Body of pancreas (tissue), 4 donors: ENCODE measurements around the gene TPSB2. TPM values are rescaled to one million over a fixed set of nuclear protein-coding genes. Genes with fewer than 3 reads are reported as not detected.
A peak's percentile ranks its signal among the peaks of the same experiment; 100 is the strongest.
"Not testable (repeated sequence)": the region's sequence is repeated elsewhere in the genome, so short reads cannot be mapped to it uniquely, and the experiment has no call there.

ENCODE experiments used
- ATAC-seq: fragments of 150-250 bp; one replicate; pipeline ENCODE4 v1.9.1; 2016
- DNase-seq, 4 donors: peaks; one replicate each; pipeline ENCODE4 v3.0.0-alpha.2; 2019
- H3K27ac ChIP-seq, 4 donors: fragments of 200-600 bp; sonication (generic); 1 replicate in 3 of 4; 2 replicates in 1 of 4; pipeline versions ENCODE4 v1.5.1 to v1.6.1; 2016 to 2019; ENCODE audit warnings: mild to moderate bottlenecking in 1 of 4, mixed read lengths in 1 of 4, moderate library complexity in 1 of 4
- H3K27me3 ChIP-seq, 2 donors: fragments of 200-600 bp; sonication (generic); one replicate each; pipeline ENCODE4 v1.6.0; 2016; ENCODE audit warnings: mild to moderate bottlenecking in 1 of 2
- H3K36me3 ChIP-seq, 2 donors: fragments of 200-600 bp; sonication (generic); replicated peaks in 1 of 2; 2 replicates each; pipeline ENCODE4 v1.5.1; 2016; ENCODE audit warnings: low read depth in 2 of 2; ENCODE audit not compliant: insufficient read depth in 1 of 2
- H3K4me1 ChIP-seq: fragments of 200-600 bp; sonication (generic); one replicate; pipeline ENCODE4 v1.6.0; 2016
- H3K4me3 ChIP-seq, 2 donors: fragments of 200-600 bp; sonication (generic); 1 replicate in 1 of 2; 2 replicates in 1 of 2; pipeline ENCODE4 v1.5.1; 2016 to 2019
- H3K9me3 ChIP-seq, 3 donors: fragments of 200-600 bp; sonication (generic); 1 replicate in 2 of 3; 2 replicates in 1 of 3; pipeline ENCODE4 v1.5.1; 2016
- POLR2A ChIP-seq, 3 donors: fragments of 450-650 bp; IDR thresholded peaks; one replicate each; pipeline ENCODE4 v1.6.1; 2016; ENCODE audit warnings: antibody characterized with exemption in 3 of 3, mild to moderate bottlenecking in 2 of 3
- WGBS, 2 donors: methylation state at CpG; one replicate each; pipeline ENCODE4 v1.1.5; 2017; 5-methylcytosine and 5-hydroxymethylcytosine counted together
- intact Hi-C: fragments of 100-400 bp; cut with DNase I; formaldehyde crosslinking; loops from one replicate; pipeline ENCODE4 v1.15.1; 2023
- total RNA-seq, 2 donors: library from RNA; depleted of rRNA; stranded (reverse); fragments of >200 nt; gene quantifications; one replicate each; pipeline ENCODE4 v1.1.0, GENCODE V29; 2016
- TF ChIP-seq, protein P1 (sequence below), 7 experiments: fragments of 450-650 bp in 4 of 7; fragments of 200-600 bp in 3 of 7; sonication (generic) in 3 of 7; IDR thresholded peaks; one replicate each; pipeline ENCODE4 v1.5.1; 2016 to 2019; ENCODE audit warnings: antibody characterized with exemption in 7 of 7

The TPSB2 gene
- total RNA-seq, 2 donors from 2014 or later = 4.4 to 21.8 TPM

DNA sequence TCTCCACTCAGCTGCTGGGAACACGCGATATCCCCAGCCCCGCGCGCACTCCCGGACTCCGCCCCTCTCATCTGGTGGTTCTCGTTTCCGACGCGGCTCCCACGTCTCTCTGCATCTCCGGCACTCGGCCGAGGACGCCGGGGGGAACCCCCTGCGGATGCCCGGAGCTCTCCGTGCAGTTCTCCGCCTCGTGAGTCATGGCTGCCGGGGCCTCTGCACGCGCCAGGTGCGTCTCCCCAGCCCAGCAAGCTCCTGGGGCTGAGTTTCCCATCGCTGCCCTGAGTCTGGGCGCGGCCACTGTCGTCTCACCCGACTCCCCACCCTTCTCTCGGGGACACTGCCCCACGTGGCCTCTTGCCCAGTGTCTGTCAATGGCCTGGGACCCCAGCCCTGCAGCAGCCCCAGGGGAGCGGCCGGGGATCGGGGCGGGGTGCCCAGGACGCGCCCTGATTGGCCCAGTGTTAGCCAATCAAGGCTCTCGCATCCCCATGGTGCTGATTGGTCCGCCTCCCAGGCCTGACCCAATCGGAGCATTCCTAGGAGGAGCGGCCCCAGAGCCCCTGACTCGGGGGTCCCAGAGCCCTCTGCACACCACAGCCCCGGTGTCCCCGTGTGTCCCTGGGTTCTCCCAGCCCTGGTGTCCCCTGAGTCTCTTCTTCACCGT, 23.8 kb upstream of the TPSB2 start:
- H3K27ac ChIP-seq, intact Hi-C loops, H3K4me3 ChIP-seq, ATAC-seq, H3K9me3 ChIP-seq, H3K36me3 ChIP-seq, H3K27me3 ChIP-seq, DNase-seq, H3K4me1 ChIP-seq: not testable (repeated sequence)
- no CpG with 5 or more reads among the region's 47 CpGs for WGBS, 2 donors

DNA sequence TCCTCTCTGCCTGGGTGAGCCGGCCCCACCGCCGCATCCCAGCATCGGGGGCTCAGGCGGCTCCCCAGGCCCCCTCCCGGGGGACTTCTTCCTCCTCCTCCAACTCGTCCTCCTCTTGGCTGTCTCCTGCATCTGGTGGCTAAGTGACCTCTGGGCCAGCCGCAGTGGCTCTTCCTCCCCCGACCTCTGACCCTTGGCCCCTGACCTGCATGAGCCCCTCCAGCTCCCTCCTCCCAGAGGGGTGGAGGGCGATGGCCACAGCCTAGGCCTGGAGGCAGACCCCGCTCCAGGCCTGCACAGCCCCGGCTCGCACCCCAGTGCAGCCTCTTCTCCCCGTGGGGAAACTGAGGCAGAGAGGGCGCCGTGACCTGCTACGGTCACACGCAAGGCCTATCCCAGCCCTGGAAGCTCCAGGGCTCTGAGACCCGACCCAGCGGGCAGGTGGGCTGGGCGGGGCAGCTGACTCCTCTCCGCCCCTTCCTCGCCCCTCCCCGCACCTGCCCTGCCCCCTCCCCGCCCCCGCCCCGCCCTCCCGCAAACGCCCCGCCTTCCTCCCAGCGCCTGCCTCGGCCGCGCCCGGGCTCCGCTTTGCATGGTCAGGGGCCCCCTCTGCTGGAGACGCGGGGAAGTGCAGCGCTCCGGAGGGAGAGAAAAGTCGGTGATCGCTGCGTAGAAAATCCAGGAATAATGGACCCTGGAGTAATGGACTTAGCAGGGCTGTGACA, 19.2 kb upstream of the TPSB2 start:
- H3K36me3 ChIP-seq, H3K27ac ChIP-seq, H3K27me3 ChIP-seq, H3K4me1 ChIP-seq, H3K9me3 ChIP-seq, DNase-seq, intact Hi-C loops, H3K4me3 ChIP-seq: not testable (repeated sequence)
- WGBS, 2 donors = no CpG with 5 or more reads among the region's 43 CpGs
- ATAC-seq = peak; percentile 87

DNA sequence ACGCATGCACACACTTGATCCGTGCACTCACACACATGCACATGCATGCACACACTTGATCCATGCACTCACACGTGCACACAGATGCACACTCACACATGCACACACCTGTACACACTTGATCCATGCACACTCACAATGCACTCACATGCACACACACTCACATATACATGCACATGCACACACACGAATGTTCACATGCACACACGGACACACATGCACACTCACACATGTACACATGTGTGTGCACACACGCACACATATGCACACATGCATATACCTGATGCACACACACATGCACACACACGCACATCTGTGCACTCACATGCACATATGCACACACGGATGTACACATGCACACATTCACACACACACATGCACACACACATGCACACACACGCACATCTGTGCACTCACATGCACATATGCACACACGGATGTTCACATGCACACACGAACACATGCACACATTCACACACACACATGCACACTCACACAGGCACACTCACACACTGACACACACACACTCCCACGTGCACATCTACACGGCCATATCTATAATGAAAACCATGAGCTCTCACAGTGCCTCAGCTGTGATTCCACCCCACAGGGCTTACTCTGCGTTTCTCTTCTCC, 18.0 kb upstream of the TPSB2 start:
- intact Hi-C loops, H3K4me3 ChIP-seq, H3K4me1 ChIP-seq, H3K27ac ChIP-seq, DNase-seq, H3K36me3 ChIP-seq, H3K9me3 ChIP-seq, H3K27me3 ChIP-seq, ATAC-seq: not testable (repeated sequence)
- WGBS, 2 donors = 56 to 64% methylated on average over 14 of the region's 14 CpGs
- TF ChIP-seq, protein P1, sequence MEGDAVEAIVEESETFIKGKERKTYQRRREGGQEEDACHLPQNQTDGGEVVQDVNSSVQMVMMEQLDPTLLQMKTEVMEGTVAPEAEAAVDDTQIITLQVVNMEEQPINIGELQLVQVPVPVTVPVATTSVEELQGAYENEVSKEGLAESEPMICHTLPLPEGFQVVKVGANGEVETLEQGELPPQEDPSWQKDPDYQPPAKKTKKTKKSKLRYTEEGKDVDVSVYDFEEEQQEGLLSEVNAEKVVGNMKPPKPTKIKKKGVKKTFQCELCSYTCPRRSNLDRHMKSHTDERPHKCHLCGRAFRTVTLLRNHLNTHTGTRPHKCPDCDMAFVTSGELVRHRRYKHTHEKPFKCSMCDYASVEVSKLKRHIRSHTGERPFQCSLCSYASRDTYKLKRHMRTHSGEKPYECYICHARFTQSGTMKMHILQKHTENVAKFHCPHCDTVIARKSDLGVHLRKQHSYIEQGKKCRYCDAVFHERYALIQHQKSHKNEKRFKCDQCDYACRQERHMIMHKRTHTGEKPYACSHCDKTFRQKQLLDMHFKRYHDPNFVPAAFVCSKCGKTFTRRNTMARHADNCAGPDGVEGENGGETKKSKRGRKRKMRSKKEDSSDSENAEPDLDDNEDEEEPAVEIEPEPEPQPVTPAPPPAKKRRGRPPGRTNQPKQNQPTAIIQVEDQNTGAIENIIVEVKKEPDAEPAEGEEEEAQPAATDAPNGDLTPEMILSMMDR (IDR thresholded peaks at IDR 0.05) = peak in 1 of 7 experiments; percentile 9

DNA sequence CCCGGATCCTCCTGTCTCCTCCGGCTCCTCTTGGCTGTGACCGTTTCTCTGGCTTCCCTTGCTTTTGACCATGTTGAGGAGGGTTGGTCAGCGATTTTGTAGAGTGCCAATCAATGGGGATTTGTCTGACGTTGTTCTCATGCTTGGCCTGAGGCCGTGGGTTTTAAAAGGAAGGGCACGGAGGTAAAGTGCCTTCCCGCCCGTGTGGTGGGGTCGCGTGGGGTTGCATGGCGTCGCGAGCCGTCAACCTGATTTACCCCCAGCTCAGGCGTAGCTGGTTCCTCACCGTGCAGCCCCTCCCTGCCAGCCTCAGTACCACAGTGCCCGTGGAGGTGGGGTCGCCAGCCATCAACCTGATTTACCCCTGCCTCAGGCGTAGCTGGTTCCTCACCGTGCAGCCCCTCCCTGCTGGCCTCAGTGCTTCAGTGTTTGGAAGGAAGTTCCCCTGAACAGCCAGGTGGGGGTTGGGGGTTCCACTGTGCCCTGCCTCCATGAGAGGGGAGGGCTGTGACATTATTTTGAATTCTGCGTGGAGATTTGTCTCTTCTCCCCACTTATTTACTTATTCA, 15.6 kb upstream of the TPSB2 start:
- no peak for TF ChIP-seq POLR2A (IDR thresholded peaks at IDR 0.05)
- TF ChIP-seq, protein P1 (IDR thresholded peaks at IDR 0.05) = no peak
- no peak for ATAC-seq
- Histone ChIP-seq H3K36me3 (no peaks in the 10 kb centered on the region), H3K9me3 (no peaks in the 10 kb centered on the region), H3K27me3 (no peaks in the 10 kb centered on the region), H3K27ac (no peak overlapping the region), H3K4me1 (peaks cover 9% of the 10 kb centered on the region), H3K4me3 (no peak overlapping the region)
- no peak for DNase-seq
- 46 to 64% methylated on average over 21 to 22 of the region's 22 CpGs for WGBS, 2 donors
- intact Hi-C loops = no loop called here

DNA sequence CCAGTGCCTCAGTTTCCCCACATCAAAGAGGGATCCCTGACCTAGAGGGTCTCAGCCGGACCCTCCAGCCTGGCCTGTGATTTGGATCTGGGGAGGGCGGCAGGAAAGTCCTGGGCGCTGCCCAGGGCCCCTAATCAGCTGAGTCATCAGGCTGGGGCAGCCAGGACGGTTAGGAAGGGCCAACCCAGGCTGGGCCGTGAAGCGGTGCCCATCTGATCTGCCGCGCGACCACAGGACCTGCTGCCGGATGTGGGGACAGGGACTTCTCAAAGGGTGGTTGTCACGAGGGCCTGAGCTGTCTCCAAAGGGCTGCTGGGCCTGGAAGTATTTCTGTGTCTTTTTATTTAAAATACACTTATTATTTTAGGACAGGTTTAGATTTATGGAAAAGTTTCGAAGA, 14.9 kb upstream of the TPSB2 start:
- DNase-seq = peak in 1 of 4 donors; percentile 13
- intact Hi-C loops = no loop called here
- ATAC-seq = no peak
- TF ChIP-seq, protein P1 (IDR thresholded peaks at IDR 0.05) = no peak
- no peak for TF ChIP-seq POLR2A (IDR thresholded peaks at IDR 0.05)
- Histone ChIP-seq H3K4me1 (peaks cover 9% of the 10 kb centered on the region), H3K9me3 (no peaks in the 10 kb centered on the region), H3K4me3 (no peak overlapping the region), H3K27ac (no peak overlapping the region), H3K27me3 (no peaks in the 10 kb centered on the region), H3K36me3 (no peaks in the 10 kb centered on the region)
- 54 to 86% methylated on average over 3 to 12 of the region's 12 CpGs for WGBS, 2 donors

DNA sequence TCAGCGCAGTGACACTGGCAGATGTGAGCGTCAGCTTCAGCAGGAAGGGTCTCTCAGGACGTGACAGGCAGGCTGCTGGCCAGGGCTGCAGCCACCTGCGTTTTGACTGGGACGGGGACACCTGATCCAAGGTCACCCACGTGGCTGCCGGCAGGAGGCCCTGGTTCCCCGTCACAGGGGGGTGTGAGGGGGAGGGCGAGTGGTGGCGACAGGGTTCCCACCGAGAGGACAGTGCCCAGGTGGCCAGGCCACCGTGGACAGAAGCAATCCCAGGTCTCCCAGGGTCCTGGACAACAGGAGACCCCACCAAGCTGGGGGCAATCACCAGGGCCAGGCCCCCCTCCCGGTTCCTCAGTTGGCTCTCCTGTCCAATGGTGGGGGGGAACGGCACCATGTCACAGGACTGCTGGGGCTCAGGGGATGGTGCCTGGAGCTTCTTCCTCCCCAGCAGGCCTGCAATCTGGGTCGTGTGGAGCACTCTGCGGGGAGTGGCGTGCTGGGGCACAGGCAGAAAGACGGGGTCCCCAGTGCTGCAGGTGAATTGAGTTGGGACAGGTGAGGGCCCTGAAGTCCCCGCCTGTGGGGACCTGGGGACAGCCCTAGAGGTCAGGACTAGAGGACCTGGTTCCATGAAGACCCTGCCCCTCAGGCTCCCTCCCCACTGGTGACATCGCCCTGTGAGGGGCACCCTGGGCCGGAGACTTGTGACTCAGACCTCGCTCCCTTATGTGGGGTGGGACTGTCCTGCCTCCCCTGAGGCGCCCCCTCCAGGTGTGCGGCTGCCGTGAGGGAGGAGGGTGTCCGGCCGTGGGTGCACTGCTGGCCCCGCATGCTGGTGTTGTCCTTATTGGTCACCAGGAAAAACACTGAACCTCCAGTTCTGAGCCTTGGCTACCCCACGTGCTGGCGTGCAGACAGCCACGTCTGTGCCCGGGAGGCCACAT, 14.2 kb upstream of the TPSB2 start:
- ATAC-seq = not testable (repeated sequence)
- 17 to 45% methylated on average over 6 to 26 of the region's 32 CpGs for WGBS, 2 donors

DNA sequence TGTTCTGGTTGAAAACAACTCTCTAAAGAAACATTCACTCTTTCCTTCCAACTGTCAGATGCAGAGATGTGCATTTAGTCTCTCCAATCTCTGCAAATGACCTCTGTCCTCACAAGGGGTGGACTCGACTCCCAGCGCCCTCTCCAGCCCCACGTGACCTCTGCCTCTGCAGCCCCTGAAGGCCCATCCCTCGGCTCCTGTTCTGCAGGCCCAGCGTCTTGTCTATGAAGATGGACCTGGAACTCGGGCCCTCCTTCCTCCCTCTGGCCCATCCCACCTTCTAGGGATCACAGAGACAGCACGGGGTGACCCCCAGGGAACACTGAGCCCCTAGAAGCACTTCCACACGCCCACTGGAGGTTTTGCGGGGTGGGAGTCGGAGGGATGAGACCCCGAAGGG, 13.4 kb upstream of the TPSB2 start:
- DNase-seq, H3K4me3 ChIP-seq, intact Hi-C loops, H3K36me3 ChIP-seq, H3K27me3 ChIP-seq, H3K4me1 ChIP-seq, H3K9me3 ChIP-seq, ATAC-seq, H3K27ac ChIP-seq: not testable (repeated sequence)
- 27 to 52% methylated on average over 4 to 5 of the region's 11 CpGs for WGBS, 2 donors

More for the DNA sequence above, 14.2 kb upstream of the TPSB2 start:
- H3K36me3 ChIP-seq, H3K4me1 ChIP-seq, H3K4me3 ChIP-seq, H3K27ac ChIP-seq, DNase-seq, intact Hi-C loops, H3K27me3 ChIP-seq, H3K9me3 ChIP-seq: not testable (repeated sequence)

DNA sequence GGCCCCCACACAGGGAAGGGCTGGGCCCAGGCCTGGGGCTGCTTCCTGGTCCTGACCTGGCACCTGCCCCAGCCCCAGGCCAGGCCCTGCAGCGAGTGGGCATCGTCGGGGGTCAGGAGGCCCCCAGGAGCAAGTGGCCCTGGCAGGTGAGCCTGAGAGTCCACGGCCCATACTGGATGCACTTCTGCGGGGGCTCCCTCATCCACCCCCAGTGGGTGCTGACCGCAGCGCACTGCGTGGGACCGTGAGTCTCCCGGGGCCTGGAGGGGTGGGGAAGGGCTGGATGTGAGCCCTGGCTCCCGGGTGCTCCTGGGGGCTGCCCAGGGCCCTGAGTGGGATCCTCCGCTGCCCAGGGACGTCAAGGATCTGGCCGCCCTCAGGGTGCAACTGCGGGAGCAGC, 11.1 kb upstream of the TPSB2 start:
- H3K4me1 ChIP-seq, DNase-seq, H3K4me3 ChIP-seq, H3K9me3 ChIP-seq, H3K36me3 ChIP-seq, H3K27ac ChIP-seq, ATAC-seq, intact Hi-C loops, H3K27me3 ChIP-seq: not testable (repeated sequence)
- WGBS, 2 donors = no CpG with 5 or more reads among the region's 15 CpGs
